AG09309 (cell line): ENCODE measurements around the gene GNG4.

Source experiments
- DNase-seq: peaks from one replicate; pipeline ENCODE4 v3.0.0-alpha.2; 2010; ENCODE audit warnings: low read depth
- H3K4me3 ChIP-seq: 2 replicates; pipeline ENCODE4 v1.5.1; 2011; ENCODE audit warnings: mild to moderate bottlenecking, low read depth, low read length, moderate library complexity; ENCODE audit not compliant: control insufficient read depth
- TF ChIP-seq, protein P1 (sequence below): IDR thresholded peaks from 2 replicates; pipeline ENCODE4 v1.5.1; 2011; ENCODE audit warnings: mild to moderate bottlenecking, low read depth, low read length, inconsistent platforms; ENCODE audit not compliant: insufficient read depth, control insufficient read depth; ENCODE audit errors: missing control alignments

The GNG4 gene

DNA sequence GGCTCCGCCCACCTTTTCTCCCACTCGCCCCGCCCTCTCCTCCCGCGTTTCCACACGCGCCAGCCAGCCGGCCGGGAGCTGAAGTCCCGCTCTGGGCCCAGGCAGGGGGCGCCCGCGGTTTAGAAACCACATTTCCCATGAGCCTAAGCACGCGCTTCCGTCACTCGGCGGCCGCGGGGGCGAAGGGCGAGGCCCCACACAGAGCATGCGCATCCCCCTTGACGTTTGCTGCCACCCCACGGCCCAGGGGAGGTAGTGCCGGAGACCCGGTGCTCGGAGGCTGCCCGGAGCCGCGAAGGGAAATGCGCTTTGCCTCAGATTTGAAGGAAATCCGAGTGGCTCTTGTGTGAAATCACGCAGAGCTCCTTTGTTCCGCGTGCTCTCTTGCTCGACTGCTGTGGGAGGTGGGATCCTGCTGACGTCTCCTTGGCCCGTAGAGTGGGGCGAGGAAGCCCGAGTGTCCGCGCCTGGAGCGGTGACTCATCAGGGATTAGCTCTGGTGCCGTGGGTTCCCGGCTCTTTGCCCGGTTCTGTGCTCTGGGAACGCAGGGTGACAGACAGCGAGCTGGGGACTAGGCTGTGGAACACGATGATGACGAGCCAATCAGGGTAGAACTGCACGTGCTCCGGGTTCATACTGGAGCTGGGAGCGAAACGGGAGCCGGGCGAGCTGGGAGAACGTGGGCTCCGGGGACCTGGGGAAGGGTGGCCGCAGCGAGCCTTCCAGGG, 144.9 kb downstream of the GNG4 start:
- peak overlapping the region; percentile 74 for H3K4me3 ChIP-seq
- TF ChIP-seq, protein P1, sequence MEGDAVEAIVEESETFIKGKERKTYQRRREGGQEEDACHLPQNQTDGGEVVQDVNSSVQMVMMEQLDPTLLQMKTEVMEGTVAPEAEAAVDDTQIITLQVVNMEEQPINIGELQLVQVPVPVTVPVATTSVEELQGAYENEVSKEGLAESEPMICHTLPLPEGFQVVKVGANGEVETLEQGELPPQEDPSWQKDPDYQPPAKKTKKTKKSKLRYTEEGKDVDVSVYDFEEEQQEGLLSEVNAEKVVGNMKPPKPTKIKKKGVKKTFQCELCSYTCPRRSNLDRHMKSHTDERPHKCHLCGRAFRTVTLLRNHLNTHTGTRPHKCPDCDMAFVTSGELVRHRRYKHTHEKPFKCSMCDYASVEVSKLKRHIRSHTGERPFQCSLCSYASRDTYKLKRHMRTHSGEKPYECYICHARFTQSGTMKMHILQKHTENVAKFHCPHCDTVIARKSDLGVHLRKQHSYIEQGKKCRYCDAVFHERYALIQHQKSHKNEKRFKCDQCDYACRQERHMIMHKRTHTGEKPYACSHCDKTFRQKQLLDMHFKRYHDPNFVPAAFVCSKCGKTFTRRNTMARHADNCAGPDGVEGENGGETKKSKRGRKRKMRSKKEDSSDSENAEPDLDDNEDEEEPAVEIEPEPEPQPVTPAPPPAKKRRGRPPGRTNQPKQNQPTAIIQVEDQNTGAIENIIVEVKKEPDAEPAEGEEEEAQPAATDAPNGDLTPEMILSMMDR: peak; percentile 79
- DNase-seq: peak; percentile 94

DNA sequence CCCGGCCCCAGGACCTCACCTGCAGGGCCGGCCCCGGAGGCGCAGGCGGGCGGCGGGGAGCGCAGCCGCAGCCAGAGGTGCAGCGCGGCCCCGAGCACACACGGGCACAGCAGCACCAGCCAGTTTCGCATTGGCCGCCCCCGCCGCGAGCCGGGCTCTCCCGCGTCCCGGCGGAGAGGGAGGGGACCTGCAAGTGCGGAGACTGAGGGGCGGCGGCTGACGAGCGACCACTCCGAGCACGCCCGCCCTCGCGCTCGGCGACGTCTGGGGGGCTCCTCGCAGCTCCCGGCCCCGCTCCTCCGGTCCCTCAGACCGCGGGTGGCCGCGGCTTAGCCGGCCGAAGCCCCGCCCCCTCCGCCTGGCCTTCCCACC, 145.5 kb downstream of the GNG4 start, which contains the start of gene B3GALNT2:
Gene B3GALNT2, minus strand, starts transcription at position 331 of the 372 bp plus-strand sequence. Its CDS starts 200 bp downstream, at position 131.
- peak within 1 kb of the TSS; percentile 74 for H3K4me3 ChIP-seq
- DNase-seq: no peak
- TF ChIP-seq, protein P1: no peak

DNA sequence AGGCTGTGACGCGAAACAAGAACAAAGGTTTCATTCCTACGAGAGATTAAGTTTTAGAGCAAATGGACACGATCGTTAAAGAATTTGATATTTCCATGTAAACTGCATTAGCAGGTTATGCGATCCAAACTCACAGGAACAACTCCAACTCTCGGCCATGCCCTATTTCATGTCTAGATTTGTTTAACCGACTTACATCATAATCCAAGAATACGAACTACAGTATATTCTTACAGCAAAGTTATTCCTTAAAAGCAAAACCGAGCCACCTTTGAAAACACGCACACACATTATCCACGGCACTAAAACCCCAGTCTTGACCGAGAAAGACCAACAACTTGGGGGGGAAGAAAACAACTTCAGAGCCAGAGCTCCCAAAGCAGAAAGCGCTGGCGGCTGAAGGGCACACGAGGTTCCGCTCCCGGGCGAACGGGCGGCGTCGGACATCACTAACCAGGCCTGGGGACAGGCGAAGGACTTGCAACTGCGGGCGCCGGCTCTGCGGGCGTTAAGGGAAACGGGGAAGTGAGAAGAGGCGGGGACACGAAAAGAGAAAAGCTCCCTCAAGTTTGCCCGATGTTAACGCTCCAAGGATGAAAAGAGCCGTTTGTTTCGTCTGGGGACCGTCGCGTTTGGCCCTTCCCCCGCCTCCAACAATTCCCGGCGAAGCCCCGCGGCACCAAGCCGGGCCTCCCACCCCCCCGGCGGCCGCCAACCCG, 146.0 kb downstream of the GNG4 start:
- DNase-seq: no peak
- peak overlapping the region; percentile 68 for H3K4me3 ChIP-seq
- TF ChIP-seq, protein P1: no peak

DNA sequence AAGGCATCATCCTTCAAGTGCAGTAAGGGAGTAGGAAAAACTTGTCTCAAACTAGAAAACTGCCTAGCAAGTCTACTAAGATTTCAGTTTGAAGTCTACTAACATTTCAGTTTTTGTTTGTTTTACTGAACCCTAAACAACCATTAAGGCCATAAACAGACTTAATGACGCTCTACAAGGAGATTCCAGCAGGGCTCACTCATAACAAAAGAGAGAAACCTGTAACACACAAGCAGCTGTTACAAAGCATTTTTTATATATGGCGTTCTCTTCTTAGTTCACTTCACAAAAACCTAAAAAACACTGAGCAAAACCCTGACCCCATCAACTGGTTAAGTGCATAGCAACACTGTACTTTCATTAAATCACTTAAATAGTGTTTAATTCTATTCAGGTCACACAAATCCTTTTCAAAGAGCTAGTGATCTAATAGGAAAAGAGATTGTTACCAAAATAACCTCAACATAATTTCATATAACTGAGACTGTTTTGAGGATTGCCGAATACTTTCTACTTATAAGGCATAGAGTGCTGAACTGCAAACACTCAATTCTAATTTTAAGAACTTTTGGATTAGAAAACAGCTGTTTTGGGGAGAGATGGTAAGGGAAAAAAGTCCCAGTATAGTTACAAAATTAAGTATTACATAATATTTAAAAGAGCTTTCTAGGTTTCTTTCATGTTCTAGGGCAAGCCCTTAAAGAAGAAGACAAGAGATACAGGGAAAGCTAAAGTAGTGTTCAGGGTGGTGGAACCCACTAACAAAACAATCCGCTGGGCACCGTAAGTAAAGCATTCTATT, 146.8 kb downstream of the GNG4 start:
- TF ChIP-seq, protein P1: no peak
- peak overlapping the region; percentile 68 for H3K4me3 ChIP-seq
- DNase-seq: no peak

DNA sequence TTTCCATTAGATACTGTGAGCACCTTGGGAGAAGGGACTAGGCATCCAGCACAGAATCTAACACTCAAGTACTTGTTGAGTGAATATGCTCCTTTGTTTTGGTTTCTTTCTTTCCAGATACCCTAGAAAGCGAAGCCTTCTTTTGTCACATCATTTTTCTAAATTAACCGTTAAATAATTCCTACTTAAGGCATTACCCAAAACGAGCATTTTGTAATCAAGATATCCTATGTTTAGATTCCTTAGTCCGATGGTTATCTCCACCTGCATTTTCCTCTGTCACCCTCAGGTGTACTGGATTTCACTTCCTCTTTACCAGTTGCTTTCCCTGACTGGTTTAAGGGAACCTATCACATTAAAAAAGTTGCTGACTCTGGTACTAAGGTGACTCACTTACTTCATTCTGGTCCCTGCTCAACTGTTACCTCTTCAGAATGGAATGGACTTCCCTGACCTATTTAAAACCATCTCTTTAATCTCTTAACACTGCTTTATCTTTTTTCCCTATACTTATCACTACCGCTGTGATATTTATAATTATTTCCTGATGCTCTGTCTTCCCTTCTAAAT, 148.5 kb downstream of the GNG4 start:
- TF ChIP-seq, protein P1: no peak
- no peak overlapping the region for H3K4me3 ChIP-seq
- no peak for DNase-seq
